HG02571 (cell line): Measurements from ENCODE around the gene SNCG.
"Not testable (repeated sequence)": the region's sequence is repeated elsewhere in the genome, so short reads cannot be mapped to it uniquely, and the experiment has no call there.

ENCODE experiments used
- ATAC-seq: cut with Tn5 transposase; IDR thresholded peaks from one replicate; pipeline ENCODE4 v1.9.1; 2021; ENCODE audit warnings: mild to moderate bottlenecking, moderate library complexity; ENCODE audit not compliant: unreplicated experiment

The SNCG gene

DNA sequence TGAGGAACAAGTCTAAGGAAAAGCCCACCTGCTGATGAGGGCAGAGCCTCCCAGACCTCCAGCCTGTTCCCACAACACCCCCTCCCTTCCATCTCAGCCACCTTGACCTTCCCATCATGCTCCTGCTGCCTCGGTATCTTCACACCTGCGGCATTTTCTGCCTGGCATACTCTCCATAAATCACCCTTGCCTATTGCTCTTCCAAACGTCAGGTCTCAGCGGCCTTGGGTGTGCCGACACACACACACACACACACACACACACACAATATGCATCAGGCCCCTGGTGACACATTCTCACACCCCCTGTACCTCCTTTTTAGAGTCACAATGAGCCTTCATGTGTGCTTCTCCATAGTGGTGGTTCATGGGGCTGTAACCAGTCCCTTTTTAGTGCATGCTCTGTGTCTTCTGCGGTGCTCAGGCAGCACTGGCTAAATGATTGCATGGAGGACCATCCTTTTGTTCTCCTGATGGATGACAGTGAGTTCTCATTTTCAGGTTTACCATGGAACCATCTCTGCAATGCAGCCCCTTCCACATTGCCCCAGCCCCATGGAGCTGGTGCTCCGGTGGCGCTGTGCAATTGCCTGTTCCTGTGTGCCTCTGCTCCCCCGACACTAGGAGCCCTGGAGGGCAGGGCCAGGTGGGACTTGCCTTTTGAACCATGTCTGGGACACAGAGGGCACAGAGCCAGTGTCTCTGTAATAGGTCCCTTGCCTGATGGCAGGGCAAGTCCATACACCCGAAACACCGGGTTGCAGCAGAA is 14.4 kb downstream of the SNCG start:
- ATAC-seq: no peak

- ATAC-seq: no peak
Observed at GRCh38 chr10:86974484-86974883, 16.1 kb downstream of the SNCG start.

DNA sequence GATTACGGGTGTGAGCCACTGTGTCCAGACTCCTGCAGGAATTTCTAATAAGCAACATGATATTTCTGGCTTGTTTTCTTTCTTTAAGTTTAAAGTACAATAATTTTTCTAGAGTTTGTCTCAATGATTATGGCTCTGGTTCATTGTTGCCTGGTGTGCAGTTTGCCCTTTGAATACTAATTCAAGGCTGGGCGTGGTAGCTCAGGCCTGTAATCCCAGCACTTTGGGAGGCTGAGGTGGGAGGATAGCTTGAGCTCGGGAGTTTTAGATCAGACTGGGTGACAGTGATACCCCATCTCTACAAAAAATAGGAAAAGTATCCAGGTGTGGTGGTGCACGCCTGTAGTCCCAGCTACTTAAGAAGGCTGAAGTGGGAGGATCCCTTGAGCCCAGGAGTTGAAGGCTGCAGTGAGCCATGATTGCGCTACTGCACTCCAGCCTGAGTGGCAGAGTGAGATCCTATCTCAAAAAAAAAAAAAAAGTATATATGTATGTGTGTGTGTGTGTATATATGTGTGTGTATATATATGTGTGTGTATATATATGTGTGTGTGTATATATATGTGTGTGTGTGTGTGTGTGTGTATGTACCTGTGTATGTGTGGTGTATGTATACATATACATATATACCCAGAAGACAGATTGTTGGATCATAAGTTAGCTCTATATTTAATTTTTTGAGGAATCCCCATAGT is 18.1 kb downstream of the SNCG start:
- no peak for ATAC-seq

GRCh38 chr10:86978457-86978856 is 20.1 kb downstream of the SNCG start:
- not testable (repeated sequence) for ATAC-seq

GRCh38 chr10:86979296-86979818 is 21.0 kb downstream of the SNCG start:
- no peak for ATAC-seq

DNA sequence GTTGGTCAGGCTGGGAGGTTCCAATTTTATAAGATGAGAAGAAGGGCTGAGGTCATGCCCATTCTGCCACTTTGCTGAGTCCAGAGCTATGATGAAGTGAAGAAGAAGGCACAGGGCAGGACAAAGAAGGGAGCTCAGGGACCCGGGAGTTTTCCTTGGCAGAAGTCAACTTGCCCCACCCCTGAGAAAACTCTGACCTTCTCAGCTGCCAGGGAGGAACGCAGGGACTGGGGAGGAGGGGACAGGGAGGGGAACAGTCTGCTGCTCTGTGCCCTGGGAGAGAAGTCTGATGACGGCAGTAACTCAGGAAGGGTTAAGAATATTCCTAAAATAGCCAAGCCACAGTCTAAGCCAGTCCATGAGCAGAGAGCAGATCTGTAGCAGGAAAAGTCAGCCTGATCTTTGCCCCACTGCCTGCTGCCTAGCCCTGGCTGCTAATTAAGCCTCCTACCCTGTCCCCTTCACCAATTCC is 21.6 kb downstream of the SNCG start:
- no peak for ATAC-seq

GRCh38 chr10:86981020-86981419 is 22.6 kb downstream of the SNCG start:
- ATAC-seq: not testable (repeated sequence)

- ATAC-seq: no peak
Observed at GRCh38 chr10:86981716-86982115, 23.3 kb downstream of the SNCG start.

- ATAC-seq: not testable (repeated sequence)
Observed at GRCh38 chr10:86984498-86984897, 26.1 kb downstream of the SNCG start.

- no peak for ATAC-seq
Observed at GRCh38 chr10:86988520-86988919, 30.1 kb downstream of the SNCG start.

GRCh38 chr10:86991362-86991761 is 33.0 kb downstream of the SNCG start:
- ATAC-seq: not testable (repeated sequence)

GRCh38 chr10:86992456-86992855 is 34.1 kb downstream of the SNCG start:
- no peak for ATAC-seq

DNA sequence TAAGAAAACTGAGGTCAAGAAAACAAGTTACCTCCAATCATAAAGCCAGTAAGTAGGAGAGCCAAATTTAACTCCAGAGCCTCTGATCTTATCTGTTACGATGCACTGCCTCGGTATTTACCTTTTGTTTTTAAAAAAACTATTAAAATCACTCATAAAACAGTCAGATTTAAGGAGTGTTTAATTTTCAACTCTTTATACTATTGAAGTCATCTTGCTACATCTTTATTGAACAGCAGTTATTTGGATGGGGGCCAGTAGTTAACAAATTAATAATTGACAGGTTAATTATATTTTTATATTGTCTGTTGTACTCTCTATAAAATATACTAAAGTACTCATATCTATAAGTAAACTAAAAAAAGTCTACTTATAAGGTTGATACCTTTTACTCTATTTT is 34.5 kb downstream of the SNCG start:
- no peak for ATAC-seq

DNA sequence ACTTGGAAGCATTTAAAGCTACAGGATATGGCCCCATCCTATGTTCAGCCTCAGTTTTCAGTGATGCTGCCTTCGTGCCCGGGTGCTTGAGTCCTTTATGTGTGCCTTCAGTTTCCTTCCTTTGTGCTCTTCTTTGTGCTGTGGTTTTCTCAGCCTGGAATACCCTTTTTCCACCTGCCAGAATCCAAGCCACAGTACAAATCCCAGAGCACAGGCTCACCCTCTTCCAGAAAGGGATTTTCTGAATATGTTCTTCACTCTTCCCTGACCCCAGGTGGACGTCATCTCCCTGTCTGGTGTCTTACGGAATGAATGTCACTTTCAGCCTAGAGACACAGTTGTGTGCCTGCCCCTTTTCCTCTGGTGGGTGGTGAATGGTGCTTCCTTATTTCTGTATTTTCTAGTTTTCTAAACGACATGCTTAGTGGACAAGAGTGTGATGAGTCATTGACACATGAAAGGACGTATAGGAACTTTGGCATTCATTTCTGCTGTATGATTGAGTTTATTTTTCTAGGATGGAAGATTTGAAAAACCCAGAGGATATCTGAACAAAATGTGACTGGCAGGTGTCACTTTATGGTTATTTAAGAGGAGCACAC is 41.5 kb downstream of the SNCG start:
- ATAC-seq: not testable (repeated sequence)

DNA sequence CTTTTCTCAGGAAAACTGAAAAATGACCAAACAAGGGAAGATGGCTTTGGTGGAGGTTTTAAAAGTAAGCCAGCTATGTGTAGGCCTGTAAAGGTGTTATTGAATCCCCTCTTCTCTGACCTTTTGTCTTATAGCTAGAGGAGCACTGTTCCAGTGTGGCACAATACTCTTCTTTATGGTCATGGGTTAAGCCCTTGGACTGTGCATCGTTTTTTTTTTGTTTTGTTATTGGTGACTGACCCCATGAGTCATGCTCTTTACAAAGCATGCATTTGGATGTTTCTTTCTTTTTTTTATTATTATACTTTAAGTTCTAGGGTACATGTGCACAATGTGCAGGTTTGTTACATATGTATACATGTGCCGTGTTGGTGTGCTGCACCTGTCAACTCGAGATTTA is 42.1 kb downstream of the SNCG start:
- ATAC-seq: no peak

- ATAC-seq: not testable (repeated sequence)
Observed at GRCh38 chr10:87007124-87007523, 48.7 kb downstream of the SNCG start.

DNA sequence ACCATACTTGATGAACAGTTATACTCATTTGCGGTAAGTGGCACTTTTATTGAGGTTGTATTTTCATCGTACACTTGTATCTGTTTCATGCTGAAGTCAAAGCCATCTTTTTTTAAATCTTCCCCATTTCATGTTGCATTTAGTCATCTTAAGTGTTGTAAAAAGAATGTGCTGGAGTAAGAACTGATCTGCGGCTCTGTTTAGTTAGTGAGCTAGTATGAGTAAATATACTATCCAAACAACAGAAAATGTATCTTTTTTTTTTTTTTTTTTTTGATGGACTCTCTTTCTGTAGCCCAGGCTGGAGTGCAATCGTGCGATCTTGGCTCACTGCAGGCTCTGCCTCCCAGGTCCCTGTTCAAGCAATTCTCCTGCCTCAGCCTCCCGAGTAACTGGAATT is 49.3 kb downstream of the SNCG start:
- ATAC-seq: not testable (repeated sequence)

DNA sequence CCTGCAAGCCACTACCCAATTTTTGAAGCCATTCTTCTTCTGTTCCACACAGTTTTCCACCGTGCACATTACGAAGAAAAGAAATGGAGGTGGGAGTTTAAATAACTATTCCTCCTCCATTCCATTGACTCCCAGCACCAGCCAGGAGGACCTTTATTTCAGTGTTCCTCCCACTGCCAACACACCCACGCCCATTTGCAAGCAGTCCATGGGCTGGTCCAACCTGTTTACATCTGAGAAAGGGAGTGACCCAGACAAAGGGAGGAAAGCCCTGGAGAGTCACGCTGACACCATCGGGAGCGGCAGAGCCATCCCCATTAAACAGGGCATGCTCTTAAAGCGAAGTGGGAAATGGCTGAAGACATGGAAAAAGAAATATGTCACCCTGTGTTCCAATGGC is 49.9 kb downstream of the SNCG start:
- not testable (repeated sequence) for ATAC-seq

GRCh38 chr10:87009134-87009696 is 50.8 kb downstream of the SNCG start:
- not testable (repeated sequence) for ATAC-seq
